SIG-M5 treated with dmso at 0.1 percent for 504 hours (cell line): Measurements from ENCODE around the gene PLAAT5.
"Not testable (repeated sequence)": the region's sequence is repeated elsewhere in the genome, so short reads cannot be mapped to it uniquely, and the experiment has no call there.

Experiments used
- DNase-seq: peaks from one replicate; lab custom pipeline; 2025; ENCODE audit not compliant: unreplicated experiment; lab: John Stamatoyannopoulos, UW

Gene PLAAT5

GRCh38 chr11:63490551-63491239 is at the start of gene PLAAT5:
Gene PLAAT5, minus strand, starts transcription at chr11:63491167. Its CDS starts 133 bp downstream, at chr11:63491034.
- no peak for DNase-seq

GRCh38 chr11:63537293-63538101 is 46.5 kb upstream of the PLAAT5 start:
- DNase-seq = no peak

GRCh38 chr11:63536669-63537292 is 45.8 kb upstream of the PLAAT5 start, which contains the start of gene PLAAT4:
Gene PLAAT4, plus strand, starts transcription at chr11:63536808. Its CDS starts 61 bp downstream, at chr11:63536869.
- DNase-seq = peak; percentile 28

- DNase-seq = no peak
Measured at GRCh38 chr11:63535734-63536133, 44.8 kb upstream of the PLAAT5 start.

GRCh38 chr11:63534895-63535461 is 44.0 kb upstream of the PLAAT5 start:
- no peak for DNase-seq

GRCh38 chr11:63534076-63534475 is 43.1 kb upstream of the PLAAT5 start:
- no peak for DNase-seq

GRCh38 chr11:63532799-63533475 is 42.0 kb upstream of the PLAAT5 start:
- DNase-seq = no peak

GRCh38 chr11:63532117-63532516 is 41.1 kb upstream of the PLAAT5 start:
- DNase-seq = no peak

GRCh38 chr11:63531074-63531792 is 40.3 kb upstream of the PLAAT5 start:
- peak; percentile 22 for DNase-seq

GRCh38 chr11:63530021-63530420 is 39.1 kb upstream of the PLAAT5 start:
- DNase-seq = no peak

- not testable (repeated sequence) for DNase-seq
Measured at GRCh38 chr11:63529373-63529772, 38.4 kb upstream of the PLAAT5 start.

GRCh38 chr11:63528729-63529278 is 37.8 kb upstream of the PLAAT5 start:
- DNase-seq = not testable (repeated sequence)

GRCh38 chr11:63528156-63528555 is 37.2 kb upstream of the PLAAT5 start:
- DNase-seq = not testable (repeated sequence)

GRCh38 chr11:63527667-63528066 is 36.7 kb upstream of the PLAAT5 start:
- no peak for DNase-seq

- no peak for DNase-seq
Measured at GRCh38 chr11:63523151-63523550, 32.2 kb upstream of the PLAAT5 start.

- no peak for DNase-seq
Measured at GRCh38 chr11:63521896-63522295, 30.9 kb upstream of the PLAAT5 start.

GRCh38 chr11:63520606-63521170 is 29.7 kb upstream of the PLAAT5 start:
- DNase-seq = no peak

- DNase-seq = no peak
Measured at GRCh38 chr11:63518548-63518947, 27.6 kb upstream of the PLAAT5 start.

GRCh38 chr11:63517156-63517555 is 26.2 kb upstream of the PLAAT5 start:
- DNase-seq = no peak

- no peak for DNase-seq
Measured at GRCh38 chr11:63516109-63516508, 25.1 kb upstream of the PLAAT5 start.
